A549 (cell line): ENCODE data around the gene GIT2.

Source experiments
- EP300 ChIP-seq, 2 experiments: fragments of >200 bp; sonication (Bioruptor Twin); formaldehyde crosslinking; IDR thresholded peaks; 2 replicates in 1 of 2; 3 replicates in 1 of 2; pipeline ENCODE4 v1.6.1; 2016 to 2017
- JUNB ChIP-seq: fragments of >200 bp; sonication (Bioruptor Twin); formaldehyde crosslinking; IDR thresholded peaks from 2 replicates; pipeline ENCODE4 v1.6.1; 2016
- NPAS2 ChIP-seq: fragments of 250-450 bp; sonication (Bioruptor Pico); IDR thresholded peaks from 2 replicates; pipeline ENCODE4 v1.8.0; 2022; ENCODE audit warnings: mild to moderate bottlenecking, moderate library complexity, borderline replicate concordance
- POLR2A ChIP-seq: IDR thresholded peaks from 2 replicates; pipeline ENCODE4 v1.6.1; 2012; ENCODE audit warnings: mild to moderate bottlenecking, low read length
- TF ChIP-seq, protein P1 (sequence below): fragments of >200 bp; sonication (Bioruptor Twin); formaldehyde crosslinking; IDR thresholded peaks from 3 replicates; pipeline ENCODE4 v1.5.1; 2016

DNA sequence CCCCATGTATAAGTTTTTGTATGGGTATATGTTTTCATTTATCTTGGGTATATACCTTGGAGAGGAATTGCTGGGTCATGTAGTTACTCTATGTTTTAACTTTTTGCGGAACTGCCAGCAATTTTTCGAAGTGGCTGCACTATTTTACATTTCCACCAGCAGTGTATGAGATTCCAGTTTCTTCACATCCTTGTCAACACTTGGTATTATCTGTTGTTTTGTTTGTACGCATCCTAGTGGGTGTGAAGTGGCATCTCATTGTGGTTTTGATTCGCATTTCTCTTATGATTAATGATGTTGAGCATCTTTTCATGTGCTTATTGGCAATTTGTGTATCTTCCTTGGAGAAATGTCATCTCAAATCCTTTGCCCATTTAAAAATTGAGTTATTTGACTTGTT is 9.9 kb upstream of the GIT2 start:
- TF ChIP-seq EP300 (IDR thresholded peaks at IDR 0.05): no peak
- no peak for TF ChIP-seq NPAS2 (CRISPR knock-in tag)
- no peak for TF ChIP-seq POLR2A
- TF ChIP-seq, protein P1, sequence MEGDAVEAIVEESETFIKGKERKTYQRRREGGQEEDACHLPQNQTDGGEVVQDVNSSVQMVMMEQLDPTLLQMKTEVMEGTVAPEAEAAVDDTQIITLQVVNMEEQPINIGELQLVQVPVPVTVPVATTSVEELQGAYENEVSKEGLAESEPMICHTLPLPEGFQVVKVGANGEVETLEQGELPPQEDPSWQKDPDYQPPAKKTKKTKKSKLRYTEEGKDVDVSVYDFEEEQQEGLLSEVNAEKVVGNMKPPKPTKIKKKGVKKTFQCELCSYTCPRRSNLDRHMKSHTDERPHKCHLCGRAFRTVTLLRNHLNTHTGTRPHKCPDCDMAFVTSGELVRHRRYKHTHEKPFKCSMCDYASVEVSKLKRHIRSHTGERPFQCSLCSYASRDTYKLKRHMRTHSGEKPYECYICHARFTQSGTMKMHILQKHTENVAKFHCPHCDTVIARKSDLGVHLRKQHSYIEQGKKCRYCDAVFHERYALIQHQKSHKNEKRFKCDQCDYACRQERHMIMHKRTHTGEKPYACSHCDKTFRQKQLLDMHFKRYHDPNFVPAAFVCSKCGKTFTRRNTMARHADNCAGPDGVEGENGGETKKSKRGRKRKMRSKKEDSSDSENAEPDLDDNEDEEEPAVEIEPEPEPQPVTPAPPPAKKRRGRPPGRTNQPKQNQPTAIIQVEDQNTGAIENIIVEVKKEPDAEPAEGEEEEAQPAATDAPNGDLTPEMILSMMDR: no peak
- no peak for TF ChIP-seq JUNB
